NK-92 (cell line): ENCODE data around the gene CD81.
"Not testable (repeated sequence)": the region's sequence is repeated elsewhere in the genome, so short reads cannot be mapped to it uniquely, and the experiment has no call there.

Experiments used
- DNase-seq: peaks from one replicate; lab custom pipeline; 2025; ENCODE audit not compliant: unreplicated experiment; lab: John Stamatoyannopoulos, UW

CD81 gene

DNA sequence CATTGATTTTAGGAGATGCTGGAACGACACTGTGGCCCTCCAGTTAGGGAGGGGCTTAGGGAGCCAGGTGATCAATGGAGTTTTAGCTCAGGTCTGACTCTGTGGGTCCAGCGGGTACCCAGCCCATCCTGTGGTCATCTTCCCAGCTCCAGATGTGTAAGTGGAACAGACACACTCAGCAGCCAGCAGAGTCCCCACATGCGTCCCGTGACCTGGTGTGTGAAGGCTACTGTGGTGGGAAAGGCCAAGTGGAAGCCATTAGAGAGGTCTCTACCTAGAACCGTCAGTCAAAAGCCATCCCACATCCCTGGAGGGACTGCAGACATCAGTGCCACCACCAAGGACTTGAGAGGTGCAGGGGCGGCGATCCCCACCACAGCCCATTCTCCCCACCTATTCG, 19.9 kb upstream of the CD81 start:
- DNase-seq = no peak

DNA sequence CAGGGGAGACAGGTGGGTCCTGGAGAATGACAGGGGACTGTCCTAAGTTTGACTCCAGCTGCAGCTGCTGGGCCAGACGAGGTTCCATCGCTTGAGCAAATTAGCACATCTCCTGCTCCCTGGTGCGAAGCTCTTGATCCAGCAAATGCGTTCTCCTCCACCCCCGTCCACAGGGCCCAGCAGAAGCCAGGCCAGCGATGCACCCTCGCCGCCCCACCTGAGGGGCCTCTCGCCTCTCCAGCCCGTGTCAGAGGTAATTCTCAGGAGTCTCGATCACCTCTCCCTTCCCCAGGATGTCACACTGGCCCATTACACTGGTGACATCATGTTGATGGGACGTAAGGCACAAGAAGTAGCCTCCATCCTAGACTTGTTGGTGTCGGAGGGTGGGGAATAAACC, 19.5 kb upstream of the CD81 start:
- not testable (repeated sequence) for DNase-seq

DNA sequence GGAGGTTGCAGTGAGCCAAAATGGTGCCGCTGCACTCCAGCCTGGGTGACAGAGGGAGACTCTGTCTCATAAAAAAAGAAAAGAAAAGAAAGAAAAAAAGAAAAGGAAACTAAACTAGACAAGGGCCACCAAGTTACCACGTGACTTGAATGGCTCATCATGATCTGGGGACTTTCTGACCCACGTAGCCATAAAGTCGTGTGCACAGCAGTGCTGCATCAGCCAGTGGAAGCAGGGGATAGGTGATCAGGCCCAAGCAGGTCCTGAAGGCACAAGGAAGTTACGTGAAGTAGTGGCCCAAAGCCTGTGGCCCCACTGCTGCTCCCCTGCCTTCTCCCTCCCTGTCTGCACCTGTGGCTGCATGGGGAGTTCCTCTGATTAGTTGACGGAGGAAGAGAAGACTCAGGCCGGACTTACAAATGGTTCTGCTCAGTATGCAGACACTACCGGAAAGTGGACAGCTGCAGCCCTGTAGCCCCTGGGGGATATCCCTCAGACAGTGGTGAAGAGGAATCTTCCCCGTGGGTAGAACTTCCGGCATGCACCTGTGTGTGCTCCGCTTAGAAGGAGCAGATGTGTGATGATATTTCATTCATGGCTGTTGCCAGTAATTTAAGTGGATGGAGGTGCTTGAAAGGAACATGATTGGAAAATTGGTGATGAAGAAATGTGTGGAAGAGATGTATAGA, 18.2 kb upstream of the CD81 start:
- no peak for DNase-seq

GRCh38 chr11:2359557-2359956, 17.6 kb upstream of the CD81 start:
- DNase-seq = no peak

DNA sequence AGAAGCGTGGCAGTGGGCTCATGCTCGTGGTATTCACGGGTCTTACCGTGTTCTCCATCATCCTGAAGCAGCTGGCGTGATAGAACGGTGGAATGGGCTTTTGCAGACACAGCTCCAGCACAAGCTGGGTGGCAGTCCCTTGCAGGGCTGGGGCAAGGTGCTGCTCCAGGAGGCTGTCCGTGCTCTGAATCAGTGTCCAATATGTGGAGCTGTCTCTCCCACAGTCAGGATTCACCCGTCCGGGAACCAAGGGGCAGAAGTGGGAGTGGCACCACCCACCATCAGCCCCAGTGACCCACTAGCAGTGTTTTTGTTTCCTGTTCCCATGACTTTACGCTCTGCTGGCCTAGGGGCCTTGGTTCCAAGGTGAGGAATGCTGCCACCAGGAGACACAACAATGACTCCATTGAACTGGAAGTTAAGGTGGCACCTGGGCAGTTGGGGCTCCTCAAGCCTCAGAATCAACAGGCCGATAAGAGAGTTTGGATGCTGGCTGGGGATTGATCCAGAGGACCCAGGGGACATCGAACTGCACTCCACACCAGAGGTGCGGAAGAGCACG, 16.9 kb upstream of the CD81 start:
- DNase-seq = no peak

DNA sequence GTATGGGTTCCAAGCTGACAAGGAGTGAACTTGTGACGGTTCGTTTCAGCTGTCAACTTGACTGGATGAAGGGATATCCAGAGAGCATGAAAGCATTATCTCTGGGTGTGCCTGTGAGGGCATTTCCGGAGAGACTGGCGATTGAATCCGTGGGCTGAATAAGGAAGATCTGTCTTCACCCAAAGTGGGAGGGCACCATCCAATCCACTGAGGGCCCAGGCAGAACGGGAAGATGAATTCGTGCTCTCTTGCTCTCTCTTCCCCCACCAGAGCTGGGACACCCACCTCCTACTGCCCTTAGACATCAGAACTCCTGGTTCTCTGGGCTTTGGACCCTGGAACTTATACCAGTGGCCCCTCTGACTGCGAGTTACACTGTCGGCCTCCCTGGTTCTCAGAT, 15.5 kb upstream of the CD81 start:
- DNase-seq = no peak

DNA sequence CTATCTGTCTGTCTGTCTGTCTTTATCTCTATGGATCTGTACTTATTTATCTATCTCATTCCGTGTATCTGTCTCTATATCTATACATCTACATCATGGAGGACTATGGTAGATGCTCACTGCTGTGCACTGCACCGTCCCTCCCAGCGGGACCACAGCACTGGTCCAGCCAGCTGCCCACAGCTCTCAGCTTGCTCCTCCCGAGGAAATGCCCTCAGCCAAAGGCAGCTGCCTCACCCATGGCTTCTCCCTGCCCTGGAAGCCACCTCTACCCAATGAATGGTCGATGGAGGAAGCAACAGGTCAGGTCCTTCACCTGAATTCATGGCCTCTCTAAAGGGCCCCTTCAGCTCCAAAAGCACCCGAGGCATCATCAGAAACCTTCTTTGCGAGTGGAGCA, 14.7 kb upstream of the CD81 start:
- no peak for DNase-seq

DNA sequence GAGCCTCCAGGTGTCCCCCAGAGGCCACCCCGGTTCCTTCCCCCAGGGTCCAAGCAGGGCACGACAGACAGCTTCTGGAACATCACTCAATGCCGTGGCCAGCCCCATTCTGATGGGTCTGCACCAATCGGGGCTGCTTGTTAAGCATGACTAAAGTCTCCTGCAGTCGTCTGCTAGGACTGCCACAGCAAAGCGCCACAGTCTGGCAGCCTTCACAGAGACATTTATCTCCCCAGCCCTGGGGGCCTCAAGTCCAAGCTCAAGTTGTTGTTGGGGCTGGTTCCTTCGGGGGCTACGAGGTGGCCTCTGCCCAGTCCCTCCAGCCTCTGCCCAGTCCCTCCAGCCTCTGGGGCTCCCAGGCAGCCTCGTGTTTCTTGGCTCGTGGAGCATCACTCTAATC, 14.0 kb upstream of the CD81 start:
- DNase-seq = no peak

DNA sequence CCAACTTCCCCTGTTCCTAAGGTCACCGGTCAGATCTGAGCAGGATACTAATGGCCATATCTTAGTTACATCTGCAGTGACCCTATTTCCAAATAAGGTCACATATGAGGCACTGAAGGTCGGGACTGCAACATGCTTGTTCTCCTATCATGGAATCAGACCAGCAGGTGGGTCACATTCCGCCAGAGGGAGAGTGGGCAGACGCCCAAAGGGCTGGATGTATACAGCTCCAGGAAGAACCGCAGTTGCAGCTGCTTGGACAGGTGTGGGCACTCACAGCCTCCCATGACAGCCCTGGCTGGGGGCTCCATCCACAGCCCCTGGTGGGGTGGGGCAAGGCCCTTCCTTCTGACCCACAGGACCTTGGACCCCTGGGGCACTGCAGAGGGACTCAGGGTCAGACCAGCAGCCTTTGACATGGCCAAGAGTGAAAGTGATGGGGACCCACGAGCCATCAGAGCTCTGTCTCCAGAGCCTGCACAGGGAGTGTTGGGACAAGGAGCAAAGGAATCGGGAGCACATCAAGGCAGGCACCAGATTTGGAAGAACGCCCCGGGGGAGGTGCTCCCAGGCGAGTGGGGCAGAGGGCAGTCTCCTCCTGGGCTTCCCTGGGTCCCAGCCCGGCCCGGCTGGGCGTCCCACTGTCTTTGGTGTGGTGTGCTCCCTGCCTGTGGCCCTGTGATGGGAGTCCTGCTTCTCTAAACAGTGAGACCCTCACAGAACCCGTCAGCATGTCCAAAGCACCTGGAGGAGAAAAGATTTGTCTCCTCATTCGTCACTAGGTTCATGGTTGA, 13.3 kb upstream of the CD81 start:
- no peak for DNase-seq

DNA sequence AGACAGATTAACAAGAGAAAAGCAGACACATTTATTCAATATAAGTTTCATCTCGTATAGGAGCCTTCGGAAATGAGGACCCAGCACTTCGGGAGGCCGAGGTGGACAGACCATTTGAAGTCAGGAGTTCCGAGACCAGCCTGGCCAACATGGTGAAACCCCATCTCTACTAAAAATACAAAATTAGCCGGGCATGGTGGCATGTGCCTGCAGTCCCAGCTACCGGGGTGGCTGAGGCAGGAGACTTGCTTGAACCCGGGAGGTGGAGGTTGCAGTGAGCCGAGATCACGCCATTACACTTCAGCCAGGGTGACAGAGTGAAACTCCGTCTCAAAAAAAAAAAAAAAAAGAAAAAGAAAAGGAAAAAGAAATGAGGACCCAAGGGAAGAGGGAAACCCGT, 12.7 kb upstream of the CD81 start:
- DNase-seq = not testable (repeated sequence)

- no peak for DNase-seq
Measured at GRCh38 chr11:2365571-2366210, 11.4 kb upstream of the CD81 start.

DNA sequence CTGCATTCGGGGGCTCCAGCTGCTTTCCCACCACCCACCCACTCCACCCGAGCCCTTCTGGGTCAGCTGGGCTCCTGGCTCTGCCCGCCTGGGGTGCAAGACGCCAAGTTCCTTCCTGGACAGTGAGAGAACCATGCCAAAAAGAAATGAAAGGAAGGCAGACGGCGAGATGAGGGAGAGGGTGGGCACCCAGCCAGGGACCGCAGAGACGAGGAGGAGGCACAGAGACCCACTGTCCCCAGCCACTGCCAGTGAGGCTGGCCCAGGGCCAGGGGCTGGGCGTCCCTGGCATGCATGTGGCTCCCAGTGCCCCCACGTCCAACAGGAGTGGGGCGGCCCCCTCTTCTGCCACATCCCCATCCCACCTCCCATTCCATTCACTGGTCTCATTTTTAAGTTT, 10.8 kb upstream of the CD81 start:
- no peak for DNase-seq

DNA sequence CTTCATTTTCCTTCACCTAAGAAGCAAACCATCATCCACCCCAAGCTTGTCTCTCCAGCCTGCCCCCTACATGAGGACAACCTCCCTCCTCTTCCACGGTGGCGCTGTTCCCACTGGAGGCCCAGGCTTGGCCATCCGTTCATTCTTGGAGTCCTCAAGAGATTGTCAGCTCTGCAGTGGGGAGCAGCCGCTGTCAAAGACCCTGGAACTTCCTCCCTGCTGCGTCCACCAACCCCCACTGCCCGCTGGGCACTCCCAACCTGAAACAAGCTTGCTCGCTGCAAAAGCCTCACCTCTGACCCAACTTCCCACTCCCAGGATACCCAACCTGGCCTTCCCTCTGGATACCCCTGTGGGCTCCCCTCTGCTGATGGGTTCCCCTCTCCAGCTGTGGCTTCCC, 10.4 kb upstream of the CD81 start:
- DNase-seq = no peak

- no peak for DNase-seq
Measured at GRCh38 chr11:2367266-2368160, 9.6 kb upstream of the CD81 start.

DNA sequence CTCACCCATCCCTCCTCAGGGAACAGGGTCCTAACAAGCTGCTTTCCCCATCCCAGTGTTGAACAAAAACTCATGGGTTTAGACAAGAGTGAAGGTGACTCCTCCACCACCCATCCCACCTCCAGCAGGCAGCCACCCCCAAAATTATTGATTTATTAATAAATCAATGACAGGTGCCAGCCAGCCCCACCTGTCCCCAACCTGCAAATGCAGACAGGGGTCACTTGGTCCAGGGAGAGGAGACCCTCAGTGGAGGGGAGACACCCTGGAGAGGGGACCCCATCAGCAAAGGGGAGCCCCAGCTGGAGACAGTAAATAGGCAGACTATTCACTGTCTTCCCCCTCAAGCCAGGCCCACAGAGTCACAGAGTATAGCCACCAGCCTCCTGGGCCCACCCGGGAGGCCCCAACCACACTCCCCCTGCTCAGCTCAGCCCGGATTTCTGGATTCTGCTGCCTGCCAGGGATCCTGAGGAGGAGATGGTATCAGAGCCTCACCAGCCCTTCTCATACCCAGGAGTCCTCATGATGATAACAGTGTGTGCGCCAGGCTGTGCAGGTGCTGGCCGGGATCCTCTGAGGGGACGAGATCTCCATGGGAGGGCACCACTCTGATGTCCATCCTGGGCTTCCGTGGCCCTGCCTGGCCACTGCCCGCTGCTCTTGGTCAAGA, 8.8 kb upstream of the CD81 start:
- no peak for DNase-seq

DNA sequence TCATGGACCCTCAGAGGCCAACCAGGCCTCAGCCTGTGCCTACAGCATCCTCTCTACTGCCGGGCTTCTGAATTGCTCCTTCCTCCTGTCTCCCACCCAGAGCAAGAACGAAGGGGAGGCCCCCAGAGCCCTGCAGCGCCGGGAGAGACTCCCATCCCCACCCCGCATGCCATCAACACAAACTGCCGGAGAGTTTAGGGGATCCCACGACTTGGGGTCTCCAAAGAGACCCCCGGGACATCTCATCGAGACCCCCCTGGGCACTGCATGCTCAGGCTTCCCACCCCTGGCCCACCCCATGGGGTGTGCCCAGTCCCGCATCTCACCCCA, 8.3 kb upstream of the CD81 start:
- no peak for DNase-seq

DNA sequence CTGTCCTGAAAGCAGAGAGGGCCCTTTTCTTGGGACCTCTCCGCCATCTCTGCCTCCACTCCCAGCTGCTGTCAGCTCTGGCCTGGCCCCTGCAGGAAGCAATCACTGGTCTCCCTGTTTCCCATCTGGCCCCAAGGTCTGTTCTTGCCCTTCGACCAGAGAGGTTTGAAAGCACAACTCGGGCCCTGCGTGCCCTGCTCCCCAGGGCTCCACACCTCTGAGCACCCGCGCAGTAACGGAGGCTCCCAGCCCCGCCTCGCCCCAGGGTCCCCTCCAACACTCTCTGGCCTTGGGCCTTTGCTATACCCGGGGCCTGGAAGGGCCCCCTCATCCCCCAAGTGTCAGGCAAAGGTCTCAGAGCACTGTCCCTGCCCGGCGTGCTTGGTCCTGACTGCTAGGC, 7.8 kb upstream of the CD81 start:
- DNase-seq = no peak

GRCh38 chr11:2369896-2370295, 7.2 kb upstream of the CD81 start:
- no peak for DNase-seq

- no peak for DNase-seq
Measured at GRCh38 chr11:2374456-2375201, 2.5 kb upstream of the CD81 start.

GRCh38 chr11:2375341-2375853, 1.7 kb upstream of the CD81 start:
- no peak for DNase-seq
